ENCODE results near the gene SESTD1.

GRCh38 chr2:179243046-179243445 lies 21.6 kb downstream of the SESTD1 start:
- TF ChIP-seq, protein P1, sequence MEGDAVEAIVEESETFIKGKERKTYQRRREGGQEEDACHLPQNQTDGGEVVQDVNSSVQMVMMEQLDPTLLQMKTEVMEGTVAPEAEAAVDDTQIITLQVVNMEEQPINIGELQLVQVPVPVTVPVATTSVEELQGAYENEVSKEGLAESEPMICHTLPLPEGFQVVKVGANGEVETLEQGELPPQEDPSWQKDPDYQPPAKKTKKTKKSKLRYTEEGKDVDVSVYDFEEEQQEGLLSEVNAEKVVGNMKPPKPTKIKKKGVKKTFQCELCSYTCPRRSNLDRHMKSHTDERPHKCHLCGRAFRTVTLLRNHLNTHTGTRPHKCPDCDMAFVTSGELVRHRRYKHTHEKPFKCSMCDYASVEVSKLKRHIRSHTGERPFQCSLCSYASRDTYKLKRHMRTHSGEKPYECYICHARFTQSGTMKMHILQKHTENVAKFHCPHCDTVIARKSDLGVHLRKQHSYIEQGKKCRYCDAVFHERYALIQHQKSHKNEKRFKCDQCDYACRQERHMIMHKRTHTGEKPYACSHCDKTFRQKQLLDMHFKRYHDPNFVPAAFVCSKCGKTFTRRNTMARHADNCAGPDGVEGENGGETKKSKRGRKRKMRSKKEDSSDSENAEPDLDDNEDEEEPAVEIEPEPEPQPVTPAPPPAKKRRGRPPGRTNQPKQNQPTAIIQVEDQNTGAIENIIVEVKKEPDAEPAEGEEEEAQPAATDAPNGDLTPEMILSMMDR (conservative IDR thresholded peaks at IDR 0.05): no peak
- TF ChIP-seq EZH2 (IDR thresholded peaks at IDR 0.05; ENCODE audit: low read depth): no peak
